ENCODE results near the gene CPNE7. TPM values are rescaled to one million over a fixed set of nuclear protein-coding genes. Genes with fewer than 3 reads are reported as not detected.

CPNE7 gene
- total RNA-seq, 1 donor, result 13.1 TPM

DNA sequence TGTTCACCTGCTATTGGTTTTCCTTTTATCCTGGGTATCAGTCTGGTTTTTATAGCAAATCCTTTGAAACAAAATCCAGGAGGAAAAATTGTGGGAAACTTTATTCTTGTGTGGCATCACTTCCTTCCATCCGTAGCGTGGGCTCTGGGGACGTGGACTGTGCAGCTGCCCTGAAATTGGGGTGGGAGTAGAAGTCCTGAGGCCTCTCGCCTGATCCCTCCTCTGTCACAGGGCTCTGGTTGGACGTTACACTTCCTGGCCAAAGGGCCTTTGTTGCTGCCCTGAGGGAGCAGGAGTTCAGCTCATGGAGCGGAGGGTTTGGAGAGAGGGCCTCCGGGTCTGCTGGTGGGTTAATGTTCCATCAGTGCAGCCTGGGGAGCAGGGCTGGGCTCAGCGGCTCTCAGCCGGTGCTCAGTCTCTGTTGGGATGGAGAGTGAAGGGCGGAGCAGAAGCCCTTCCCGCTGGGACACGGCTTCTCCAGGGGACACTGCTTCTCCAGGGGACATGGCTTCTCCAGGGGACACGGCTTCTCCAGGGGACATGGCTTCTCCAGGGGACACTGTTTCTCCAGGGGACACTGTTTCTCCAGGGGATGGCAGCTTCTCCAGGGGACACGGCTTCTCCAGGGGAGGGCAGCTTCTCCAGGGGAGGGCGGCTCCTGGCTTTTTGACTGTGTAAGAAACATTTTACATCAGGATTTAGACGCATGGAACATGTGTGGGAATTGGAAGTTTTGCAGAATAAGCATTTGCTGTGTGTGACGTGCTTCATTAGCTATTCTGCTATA lies 30.3 kb upstream of the CPNE7 start:
- TF ChIP-seq, protein P1, sequence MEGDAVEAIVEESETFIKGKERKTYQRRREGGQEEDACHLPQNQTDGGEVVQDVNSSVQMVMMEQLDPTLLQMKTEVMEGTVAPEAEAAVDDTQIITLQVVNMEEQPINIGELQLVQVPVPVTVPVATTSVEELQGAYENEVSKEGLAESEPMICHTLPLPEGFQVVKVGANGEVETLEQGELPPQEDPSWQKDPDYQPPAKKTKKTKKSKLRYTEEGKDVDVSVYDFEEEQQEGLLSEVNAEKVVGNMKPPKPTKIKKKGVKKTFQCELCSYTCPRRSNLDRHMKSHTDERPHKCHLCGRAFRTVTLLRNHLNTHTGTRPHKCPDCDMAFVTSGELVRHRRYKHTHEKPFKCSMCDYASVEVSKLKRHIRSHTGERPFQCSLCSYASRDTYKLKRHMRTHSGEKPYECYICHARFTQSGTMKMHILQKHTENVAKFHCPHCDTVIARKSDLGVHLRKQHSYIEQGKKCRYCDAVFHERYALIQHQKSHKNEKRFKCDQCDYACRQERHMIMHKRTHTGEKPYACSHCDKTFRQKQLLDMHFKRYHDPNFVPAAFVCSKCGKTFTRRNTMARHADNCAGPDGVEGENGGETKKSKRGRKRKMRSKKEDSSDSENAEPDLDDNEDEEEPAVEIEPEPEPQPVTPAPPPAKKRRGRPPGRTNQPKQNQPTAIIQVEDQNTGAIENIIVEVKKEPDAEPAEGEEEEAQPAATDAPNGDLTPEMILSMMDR (IDR thresholded peaks at IDR 0.05; ENCODE audit: insufficient read depth, low read length), result no peak
- no peak for DNase-seq (ENCODE audit: low read depth)
- H3K4me3 ChIP-seq (ENCODE audit: low read depth, low read length), result no peak overlapping the region

DNA sequence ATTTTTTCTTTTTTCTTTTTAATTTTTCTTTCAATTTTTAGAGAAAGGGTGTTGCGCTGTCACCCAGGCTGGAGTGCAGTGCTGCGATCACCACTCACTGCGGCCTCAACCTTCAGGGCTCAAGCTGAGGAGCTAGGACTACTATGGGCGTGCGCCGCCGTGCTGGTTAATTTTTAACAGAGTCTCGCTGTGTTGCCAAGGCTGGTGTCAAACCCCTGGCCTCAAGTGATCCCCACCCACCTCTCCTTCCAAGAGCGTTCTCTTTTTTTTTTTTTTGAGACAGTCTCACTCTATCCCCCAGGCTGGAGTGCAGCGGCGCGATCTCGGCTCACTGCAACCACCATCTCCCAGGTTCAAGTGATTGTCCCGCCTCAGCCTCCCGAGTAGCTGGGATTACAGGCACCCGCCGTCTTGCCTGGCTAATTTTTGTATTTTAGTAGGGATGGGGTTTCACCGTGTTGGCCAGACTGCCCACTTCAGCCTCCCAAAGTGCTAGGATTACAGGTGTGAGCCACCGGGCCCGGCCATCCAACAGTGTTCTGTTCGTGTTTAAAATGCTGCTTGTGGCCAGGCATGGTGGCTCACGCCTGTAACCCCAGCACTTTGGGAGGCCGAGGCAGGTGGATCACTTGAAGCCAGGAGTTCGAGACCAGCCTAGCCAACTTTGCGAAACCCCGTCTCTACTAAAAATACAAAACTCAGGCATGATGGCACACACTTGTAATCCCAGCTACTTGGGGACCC lies 29.6 kb upstream of the CPNE7 start:
- no peak overlapping the region for H3K4me3 ChIP-seq (ENCODE audit: low read depth, low read length)
- TF ChIP-seq, protein P1 (IDR thresholded peaks at IDR 0.05; ENCODE audit: insufficient read depth, low read length), result no peak
- no peak for DNase-seq (ENCODE audit: low read depth)

DNA sequence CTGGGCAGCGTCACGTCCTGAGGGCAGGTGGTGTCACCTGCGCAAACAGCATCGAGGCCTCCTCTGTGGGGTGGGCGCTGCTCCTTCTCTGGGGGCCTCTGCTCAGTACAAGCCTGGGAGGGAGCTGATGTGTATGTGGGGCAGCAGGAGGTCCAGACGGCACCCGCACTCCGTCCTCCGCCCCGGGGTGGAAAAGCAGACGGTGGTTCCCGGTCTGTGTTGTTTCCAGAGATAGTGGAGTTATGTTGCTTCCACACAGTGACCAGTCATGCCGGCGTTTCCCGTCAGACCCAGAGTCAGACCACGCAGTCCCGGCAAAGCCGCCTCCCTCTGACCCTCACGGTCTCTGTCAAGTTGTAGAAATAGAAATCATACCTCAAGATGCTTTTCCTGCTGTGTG lies 28.8 kb upstream of the CPNE7 start:
- DNase-seq (ENCODE audit: low read depth), result no peak
- TF ChIP-seq, protein P1 (IDR thresholded peaks at IDR 0.05; ENCODE audit: insufficient read depth, low read length), result no peak

DNA sequence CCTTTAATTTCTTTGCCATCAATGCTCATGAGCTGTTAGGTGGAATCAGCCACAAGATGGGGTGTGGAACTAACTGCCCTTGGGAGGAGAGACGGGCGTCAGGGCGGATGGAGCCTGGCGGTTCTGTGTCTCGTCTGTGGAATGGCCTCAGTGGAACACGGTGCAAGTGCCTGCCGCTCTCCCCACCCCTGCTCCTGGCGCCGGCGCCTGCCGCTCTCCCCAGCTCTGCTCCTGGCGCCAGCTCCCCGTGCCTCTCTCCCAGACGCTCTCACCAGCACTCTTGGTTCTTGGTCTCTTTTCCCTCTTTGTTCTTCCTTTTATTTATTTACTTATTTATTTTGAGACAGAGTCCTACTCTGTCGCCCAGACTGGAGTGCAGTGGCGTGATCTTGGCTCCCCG lies 28.3 kb upstream of the CPNE7 start:
- TF ChIP-seq, protein P1 (IDR thresholded peaks at IDR 0.05; ENCODE audit: insufficient read depth, low read length), result no peak
- DNase-seq (ENCODE audit: low read depth), result no peak
- H3K4me3 ChIP-seq (ENCODE audit: low read depth, low read length), result no peak overlapping the region

More for the DNA sequence above, 28.8 kb upstream of the CPNE7 start:
- H3K4me3 ChIP-seq (ENCODE audit: low read depth, low read length), result no peak overlapping the region

DNA sequence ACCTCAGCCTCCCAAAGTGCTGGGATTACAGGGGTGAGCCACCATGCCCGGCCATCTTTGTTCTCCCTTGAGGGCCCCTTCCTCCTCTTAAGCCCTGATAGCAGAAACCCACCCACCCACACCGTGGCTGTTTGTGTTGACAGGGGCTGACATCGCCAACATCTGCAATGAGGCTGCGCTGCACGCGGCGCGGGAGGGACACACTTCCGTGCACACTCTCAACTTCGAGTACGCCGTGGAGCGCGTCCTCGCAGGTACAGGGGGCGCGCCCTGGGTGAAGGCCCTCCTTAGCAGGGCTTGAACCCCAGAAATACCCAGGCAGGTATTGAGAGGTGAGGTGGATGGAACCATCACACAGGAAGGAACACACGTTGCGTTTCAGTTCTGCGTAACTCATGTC lies 27.7 kb upstream of the CPNE7 start:
- TF ChIP-seq, protein P1 (IDR thresholded peaks at IDR 0.05; ENCODE audit: insufficient read depth, low read length), result no peak

DNA sequence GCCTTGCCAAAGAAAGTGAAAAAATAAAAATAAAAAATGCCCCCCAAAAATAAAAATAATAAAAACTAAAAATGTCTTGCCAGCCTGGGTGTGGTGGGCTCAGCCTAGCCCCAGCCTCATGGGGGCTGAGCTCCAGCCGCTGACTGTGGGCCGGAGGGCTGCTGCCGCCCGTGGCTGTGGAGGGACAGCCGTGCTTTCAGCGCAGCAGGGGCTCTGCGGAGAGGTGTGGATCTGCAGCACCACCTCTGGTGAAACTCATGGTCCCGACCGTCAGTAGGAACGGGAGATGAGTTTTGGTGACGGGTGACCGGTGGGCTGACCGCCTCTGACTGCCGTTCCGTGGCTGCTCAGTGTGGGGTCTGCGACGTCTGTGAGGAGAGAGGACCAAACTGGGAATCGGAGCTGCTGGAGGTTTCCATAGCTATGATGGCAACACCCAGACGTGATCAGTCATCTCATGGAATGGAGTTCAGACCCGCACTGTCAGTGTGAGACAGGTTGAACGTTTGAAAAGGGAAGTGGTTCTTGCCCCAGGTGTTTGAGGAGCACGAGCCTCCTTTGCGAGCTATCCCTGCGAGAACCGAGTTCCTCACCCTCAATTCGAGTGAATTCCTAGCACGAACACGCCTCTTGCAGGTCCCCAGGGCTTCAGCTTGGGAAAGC lies 27.1 kb upstream of the CPNE7 start:
- TF ChIP-seq, protein P1 (IDR thresholded peaks at IDR 0.05; ENCODE audit: insufficient read depth, low read length), result no peak
- DNase-seq (ENCODE audit: low read depth), result no peak
- H3K4me3 ChIP-seq (ENCODE audit: low read depth, low read length), result no peak overlapping the region

More for the DNA sequence above, 27.7 kb upstream of the CPNE7 start:
- H3K4me3 ChIP-seq (ENCODE audit: low read depth, low read length), result no peak overlapping the region
- DNase-seq (ENCODE audit: low read depth), result no peak

All from fibroblast of the aortic adventitia (primary cell).